Gastrocnemius medialis (tissue), 4 donors: Measurements from ENCODE around the gene DSCAML1. TPM values are rescaled to one million over a fixed set of nuclear protein-coding genes. Genes with fewer than 3 reads are reported as not detected.

Experiments
- ATAC-seq, 2 donors: fragments of 150-250 bp; one replicate each; pipeline ENCODE4 v1.9.1; 2016
- DNase-seq, 2 donors: peaks; one replicate each; pipeline ENCODE4 v3.0.0-alpha.2; 2019
- H3K27ac ChIP-seq, 4 donors: fragments of 200-600 bp; sonication (generic); 1 replicate in 1 of 4; 2 replicates in 3 of 4; pipeline ENCODE4 v1.5.1; 2016 to 2018; ENCODE audit warnings: mild to moderate bottlenecking in 2 of 4, moderate library complexity in 1 of 4
- H3K27me3 ChIP-seq, 3 donors: fragments of 200-600 bp; sonication (generic) in 2 of 3; 1 replicate in 1 of 3; 2 replicates in 2 of 3; pipeline versions ENCODE4 v1.5.1 to v1.6.0; 2016 to 2019; ENCODE audit warnings: mild to moderate bottlenecking in 1 of 3, moderate library complexity in 1 of 3
- H3K36me3 ChIP-seq, 2 donors: fragments of 200-600 bp; sonication (generic) in 1 of 2; one replicate each; pipeline ENCODE4 v1.5.1; 2017 to 2018
- H3K4me1 ChIP-seq, 2 donors: fragments of 200-600 bp; sonication (generic) in 1 of 2; one replicate each; pipeline ENCODE4 v1.5.1; 2016 to 2017; ENCODE audit warnings: mild to moderate bottlenecking in 2 of 2
- H3K4me3 ChIP-seq, 4 donors: fragments of 200-600 bp; sonication (generic) in 3 of 4; 1 replicate in 1 of 4; 2 replicates in 3 of 4; pipeline ENCODE4 v1.5.1; 2016 to 2019; ENCODE audit warnings: mild to moderate bottlenecking in 2 of 4
- H3K9me3 ChIP-seq, 3 donors: fragments of 200-600 bp; sonication (generic) in 2 of 3; 1 replicate in 1 of 3; 2 replicates in 2 of 3; pipeline ENCODE4 v1.5.1; 2016 to 2019
- CTCF ChIP-seq, 5 experiments: fragments of 450-650 bp in 3 of 5; fragments of 200-600 bp in 2 of 5; sonication (generic) in 2 of 5; IDR thresholded peaks in 4 of 5; conservative IDR thresholded peaks in 1 of 5; 1 replicate in 4 of 5; 2 replicates in 1 of 5; pipeline ENCODE4 v1.5.1; 2016 to 2019; ENCODE audit warnings: antibody characterized with exemption in 5 of 5, mild to moderate bottlenecking in 3 of 5, moderate library complexity in 3 of 5
- POLR2A ChIP-seq, 2 donors: fragments of 450-650 bp; IDR thresholded peaks; one replicate each; pipeline ENCODE4 v1.6.1; 2017; ENCODE audit warnings: antibody characterized with exemption in 2 of 2, mild to moderate bottlenecking in 2 of 2, moderate library complexity in 2 of 2
- in situ Hi-C, 4 donors: fragments of 200-750 bp; cut with MboI; loops; one replicate each; pipeline versions ENCODE4 v1.15.0 to v1.8.0; 2017; ENCODE audit warnings: low sequenced_read_pairs in 4 of 4
- intact Hi-C: fragments of 100-400 bp; cut with DNase I; formaldehyde crosslinking; loops from one replicate; pipeline ENCODE4 v1.15.1; 2023; ENCODE audit warnings: low total_unique reads
- total RNA-seq, 4 donors: library from RNA; depleted of rRNA; stranded (reverse); fragments of >200 nt; gene quantifications; one replicate each; pipeline versions ENCODE4 v1.1.0 to v1.2.3, GENCODE V29; 2016

The DSCAML1 gene
- total RNA-seq, 4 donors from 2014 or later = 0.05 to 0.15 (median 0.07) TPM

GRCh38 chr11:117442049-117442868, 354.8 kb downstream of the DSCAML1 start:
- Histone ChIP-seq H3K27me3 (peaks cover 3 to 15% (median 11%) of the 10 kb centered on the region in 3 donors), H3K4me1 (no peaks in the 10 kb centered on the region), H3K4me3 (no peak overlapping the region), H3K27ac (no peak overlapping the region), H3K9me3 (no peaks in the 10 kb centered on the region), H3K36me3 (no peaks in the 10 kb centered on the region)
- intact Hi-C loops (no loop called here), in situ Hi-C loops (loop anchor here in 1 of 4 donors (25.0 kb wide), 1 partner anchor 620 kb away; no protein-coding TSS in a partner anchor)
- TF ChIP-seq CTCF (IDR thresholded peaks at IDR 0.05 in 4 of 5, conservative IDR thresholded peaks at IDR 0.05 in 1 of 5) (no peak), POLR2A (IDR thresholded peaks at IDR 0.05) (no peak)
- ATAC-seq (no peak), DNase-seq (no peak)

GRCh38 chr11:117441146-117441975, 355.7 kb downstream of the DSCAML1 start:
- H3K9me3 ChIP-seq = no peaks in the 10 kb centered on the region
- ATAC-seq = no peak
- intact Hi-C loops (no loop called here), in situ Hi-C loops (loop anchor here in 1 of 4 donors (25.0 kb wide), 1 partner anchor 621 kb away; no protein-coding TSS in a partner anchor)
- H3K36me3 ChIP-seq = no peaks in the 10 kb centered on the region
- DNase-seq = no peak
- no peaks in the 10 kb centered on the region for H3K4me1 ChIP-seq
- TF ChIP-seq CTCF (IDR thresholded peaks at IDR 0.05 in 4 of 5, conservative IDR thresholded peaks at IDR 0.05 in 1 of 5) (no peak), POLR2A (IDR thresholded peaks at IDR 0.05) (no peak)
- no peak overlapping the region for H3K4me3 ChIP-seq
- peaks cover 3 to 15% (median 9%) of the 10 kb centered on the region in 3 donors for H3K27me3 ChIP-seq
- H3K27ac ChIP-seq = no peak overlapping the region

GRCh38 chr11:117440258-117440657, 356.8 kb downstream of the DSCAML1 start:
- ATAC-seq (no peak), DNase-seq (no peak)
- TF ChIP-seq POLR2A (IDR thresholded peaks at IDR 0.05) = no peak
- TF ChIP-seq CTCF (IDR thresholded peaks at IDR 0.05 in 4 of 5, conservative IDR thresholded peaks at IDR 0.05 in 1 of 5) = no peak
- H3K36me3 ChIP-seq = no peaks in the 10 kb centered on the region
- intact Hi-C loops (no loop called here), in situ Hi-C loops (loop anchor here in 1 of 4 donors (25.0 kb wide), 1 partner anchor 622 kb away; no protein-coding TSS in a partner anchor)
- no peak overlapping the region for H3K4me3 ChIP-seq
- peaks cover 3 to 14% (median 9%) of the 10 kb centered on the region in 3 donors for H3K27me3 ChIP-seq
- no peaks in the 10 kb centered on the region for H3K4me1 ChIP-seq
- no peaks in the 10 kb centered on the region for H3K9me3 ChIP-seq
- no peak overlapping the region for H3K27ac ChIP-seq

- DNase-seq (no peak), ATAC-seq (no peak)
- intact Hi-C loops = no loop called here
- Histone ChIP-seq H3K27ac (no peak overlapping the region), H3K36me3 (no peaks in the 10 kb centered on the region), H3K4me1 (no peaks in the 10 kb centered on the region), H3K9me3 (no peaks in the 10 kb centered on the region), H3K27me3 (peaks cover under 1 to 9% (median 6%) of the 10 kb centered on the region in 3 donors), H3K4me3 (no peak overlapping the region)
- no peak for TF ChIP-seq CTCF (IDR thresholded peaks at IDR 0.05 in 4 of 5, conservative IDR thresholded peaks at IDR 0.05 in 1 of 5)
- no peak for TF ChIP-seq POLR2A (IDR thresholded peaks at IDR 0.05)
- in situ Hi-C loops = loop anchor here in 1 of 4 donors (25.0 kb wide), 1 partner anchor 623 kb away; no protein-coding TSS in a partner anchor
These were observed 357.8 kb downstream of the DSCAML1 start for GRCh38 chr11:117439256-117439655.
